Liver (tissue), 3 donors: ENCODE data around the gene XCR1.

ENCODE experiments used
- CTCF ChIP-seq: fragments of 150-350 bp; IDR thresholded peaks from 2 replicates; pipeline ENCODE4 v1.5.1; 2017; ENCODE audit warnings: improper control_type of control experiment, low read depth, low read length; ENCODE audit not compliant: missing input control
- RAD21 ChIP-seq, 2 donors: IDR thresholded peaks; 2 replicates each; pipeline ENCODE4 v1.6.1; 2016; ENCODE audit warnings: antibody characterized with exemption in 2 of 2, mild to moderate bottlenecking in 2 of 2
- donor health status: healthy.
- donor health status: healthy.

GRCh38 chr3:46031269-46031668 is 4.0 kb upstream of the XCR1 start:
- TF ChIP-seq CTCF, result no peak
- no peak for TF ChIP-seq RAD21 (IDR thresholded peaks at IDR 0.05)
